H54 (cell line): ENCODE measurements around the gene ST6GAL1.
A peak's percentile ranks its signal among the peaks of the same experiment; 100 is the strongest.
"Not testable (repeated sequence)": the region's sequence is repeated elsewhere in the genome, so short reads cannot be mapped to it uniquely, and the experiment has no call there.

Experiments used
- DNase-seq: peaks from one replicate; pipeline ENCODE4 v3.0.0; 2011; ENCODE audit warnings: low spot score, mixed read lengths; ENCODE audit not compliant: insufficient read length
- FAIRE-seq: peaks from 3 replicates; lab custom pipeline; 2011; peaks lifted over from hg19 to GRCh38; lab: Jason Lieb, UNC
- POLR2A ChIP-seq: IDR thresholded peaks from 2 replicates; pipeline ENCODE4 v1.6.1; 2011; ENCODE audit warnings: low read depth, mild to moderate bottlenecking, low read length

The ST6GAL1 gene

DNA sequence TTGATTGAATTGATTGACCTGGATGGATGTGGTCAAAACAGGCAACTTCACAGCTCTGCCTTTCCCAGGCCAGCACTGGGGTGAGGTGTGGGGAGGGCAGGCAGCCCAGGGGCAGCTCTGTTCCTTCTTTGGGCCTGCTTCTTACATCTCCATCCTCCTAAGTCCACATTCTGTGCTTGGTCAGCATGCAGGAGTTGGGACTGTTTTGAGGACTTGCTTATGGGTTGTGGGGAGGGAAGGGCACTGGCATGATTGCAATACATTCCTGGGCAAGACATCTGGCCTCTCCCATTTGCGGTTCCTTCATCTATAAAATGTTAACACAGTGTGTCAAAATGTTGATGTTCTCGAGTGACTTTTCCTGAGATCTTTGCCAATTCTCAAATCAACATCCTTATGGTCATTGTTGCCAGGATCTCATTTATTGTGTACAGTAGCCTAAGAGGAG lies 84.1 kb downstream of the ST6GAL1 start:
- FAIRE-seq: no peak
- no peak for DNase-seq
- TF ChIP-seq POLR2A: no peak

DNA sequence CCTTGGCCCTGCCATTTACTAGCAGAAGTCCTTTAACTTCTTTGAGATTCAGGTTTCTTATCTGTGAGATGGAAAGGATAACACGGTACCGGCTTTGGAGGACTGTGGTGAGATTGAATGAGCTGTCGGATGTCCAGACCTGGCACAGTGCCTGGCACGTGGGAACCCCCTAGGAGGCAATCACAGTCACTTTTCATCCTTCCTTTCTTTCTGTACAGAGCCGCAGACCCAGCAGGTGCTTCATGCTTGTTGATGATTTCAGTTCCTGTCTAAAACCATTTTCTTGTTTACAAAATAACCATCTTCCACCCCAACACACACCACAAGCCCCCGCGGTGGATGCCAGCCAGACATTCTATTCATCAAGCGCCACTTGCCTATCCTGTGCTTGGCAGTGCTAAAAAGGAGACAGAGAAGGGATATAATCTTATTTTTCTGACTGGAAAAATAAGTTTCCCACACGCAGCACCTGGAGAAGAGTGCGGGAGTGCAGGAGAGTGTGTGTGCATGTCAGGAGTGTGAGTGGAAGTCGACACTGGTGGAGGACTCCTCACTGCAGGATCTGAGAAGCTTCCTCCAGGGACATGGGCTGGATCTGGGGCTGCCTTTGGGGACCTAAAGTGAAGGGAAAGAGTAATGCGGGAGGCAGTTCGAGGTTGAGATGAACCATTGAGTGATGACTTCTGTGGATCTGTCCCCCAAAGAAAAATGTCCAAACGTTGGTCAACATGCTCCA lies 85.7 kb downstream of the ST6GAL1 start:
- DNase-seq (no peak), FAIRE-seq (no peak)
- no peak for TF ChIP-seq POLR2A

DNA sequence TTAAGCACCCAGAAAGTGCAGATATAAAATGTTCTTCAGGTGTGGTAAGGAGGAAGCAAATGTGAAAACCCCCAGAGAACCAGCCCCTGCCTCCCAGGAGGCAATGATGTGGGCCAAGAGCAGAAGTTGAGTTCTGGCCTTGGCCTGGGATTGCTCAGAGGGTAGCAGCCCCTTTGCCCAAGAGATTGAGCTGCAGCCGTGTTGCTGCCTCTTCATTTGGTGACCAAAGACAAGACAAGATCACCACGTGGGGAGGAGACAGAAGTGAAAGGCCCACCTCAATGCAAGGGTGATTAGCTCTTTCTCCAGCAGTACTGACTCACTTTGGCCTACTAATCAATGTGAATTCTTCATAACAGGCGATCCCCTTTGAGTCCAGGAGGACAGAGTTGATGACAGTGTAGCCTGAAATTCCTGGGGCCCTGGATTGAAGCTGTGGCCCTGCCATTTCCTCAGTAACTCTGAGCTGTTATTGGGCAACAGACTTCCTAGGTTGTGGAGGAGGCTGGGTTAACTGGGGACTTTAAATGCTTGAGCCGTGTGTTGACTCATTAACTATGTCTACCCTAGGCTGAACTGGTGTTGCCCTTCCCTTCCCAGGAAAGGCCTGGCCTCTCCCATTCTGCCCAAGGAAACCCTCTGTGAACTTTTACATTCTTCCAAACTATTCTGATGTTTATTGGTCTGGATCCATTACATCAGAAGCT lies 86.5 kb downstream of the ST6GAL1 start:
- DNase-seq (peak; percentile 53), FAIRE-seq (peak; percentile 72)
- no peak for TF ChIP-seq POLR2A

DNA sequence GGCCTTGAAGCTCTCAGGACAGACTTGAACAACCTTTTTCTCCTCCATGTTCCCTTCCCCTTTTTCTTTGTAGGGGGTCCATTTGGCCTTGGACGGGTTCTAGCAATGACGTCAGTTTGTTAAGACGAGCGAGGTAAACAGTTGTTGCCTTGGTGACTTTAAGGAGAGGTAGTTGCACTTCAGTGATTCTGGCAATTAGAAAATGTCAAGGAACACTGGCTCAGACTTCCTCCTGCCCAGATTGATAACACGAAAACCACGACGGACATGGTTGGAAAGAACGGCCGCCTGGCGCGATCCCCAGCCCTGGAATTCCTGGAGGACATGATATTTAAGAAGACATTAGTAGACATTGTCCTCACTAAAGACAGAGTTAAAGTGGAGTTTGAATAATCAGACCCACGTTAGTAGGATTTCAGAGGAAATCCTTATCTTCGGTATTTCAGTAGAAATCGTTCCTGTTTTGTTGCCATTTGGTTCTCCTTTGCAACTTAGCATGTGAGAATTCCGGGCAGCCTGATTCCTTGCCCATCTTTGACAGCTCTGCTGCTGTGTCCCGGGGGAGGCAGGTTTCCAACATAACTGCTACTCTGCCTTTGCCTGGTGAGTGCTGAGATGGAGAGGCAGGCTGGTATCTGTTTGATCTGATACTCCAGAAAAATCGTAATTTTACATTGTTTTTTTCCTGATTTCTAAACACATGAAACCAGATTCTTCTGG lies 87.3 kb downstream of the ST6GAL1 start:
- FAIRE-seq (no peak), DNase-seq (no peak)
- TF ChIP-seq POLR2A: no peak

DNA sequence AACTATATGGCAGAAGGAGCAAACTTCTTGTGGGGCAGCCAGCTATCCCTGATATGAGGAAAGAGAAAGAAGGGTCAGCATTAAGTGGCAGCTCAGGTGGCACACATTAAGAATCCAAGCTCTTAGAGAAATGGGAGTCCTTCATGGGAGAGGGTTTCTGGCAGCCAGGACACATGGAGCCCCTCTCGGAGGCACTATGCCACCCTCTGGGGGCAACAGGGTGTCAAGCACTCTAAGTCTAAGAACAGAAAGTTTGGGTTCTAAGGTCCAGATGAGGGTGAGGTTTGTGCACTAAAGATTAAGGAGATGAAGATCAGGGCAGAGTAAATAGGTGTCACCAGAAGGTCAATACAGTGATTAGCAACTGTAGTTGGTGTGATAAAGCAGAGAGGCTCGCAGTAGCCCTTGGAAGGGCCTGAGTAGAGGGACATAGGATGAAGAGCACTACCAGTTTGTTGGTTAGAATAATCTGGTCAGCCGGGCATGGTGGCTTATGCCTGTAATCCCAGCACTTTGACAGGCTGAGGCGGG lies 89.3 kb downstream of the ST6GAL1 start:
- DNase-seq (no peak), FAIRE-seq (no peak)
- TF ChIP-seq POLR2A: no peak

DNA sequence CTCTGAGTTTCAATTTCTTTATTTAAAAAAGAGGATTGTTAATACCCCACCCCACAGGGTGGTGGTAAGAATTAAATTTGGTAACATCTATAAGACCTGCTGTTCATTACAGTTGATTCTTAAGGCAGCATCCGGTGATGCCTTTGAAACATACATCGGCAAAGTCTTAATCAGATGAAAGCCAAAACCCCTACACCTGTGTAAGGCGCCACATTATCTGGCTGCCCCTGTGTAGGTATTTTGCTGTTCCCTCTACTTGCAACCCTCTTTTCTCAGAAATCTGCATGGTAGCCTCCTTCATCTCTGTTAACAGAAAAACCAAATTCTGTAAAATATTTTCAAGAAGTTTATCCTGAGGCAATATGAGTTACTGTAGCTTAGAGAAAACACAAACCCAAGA lies 90.0 kb downstream of the ST6GAL1 start:
- no peak for TF ChIP-seq POLR2A
- no peak for DNase-seq
- FAIRE-seq: no peak

DNA sequence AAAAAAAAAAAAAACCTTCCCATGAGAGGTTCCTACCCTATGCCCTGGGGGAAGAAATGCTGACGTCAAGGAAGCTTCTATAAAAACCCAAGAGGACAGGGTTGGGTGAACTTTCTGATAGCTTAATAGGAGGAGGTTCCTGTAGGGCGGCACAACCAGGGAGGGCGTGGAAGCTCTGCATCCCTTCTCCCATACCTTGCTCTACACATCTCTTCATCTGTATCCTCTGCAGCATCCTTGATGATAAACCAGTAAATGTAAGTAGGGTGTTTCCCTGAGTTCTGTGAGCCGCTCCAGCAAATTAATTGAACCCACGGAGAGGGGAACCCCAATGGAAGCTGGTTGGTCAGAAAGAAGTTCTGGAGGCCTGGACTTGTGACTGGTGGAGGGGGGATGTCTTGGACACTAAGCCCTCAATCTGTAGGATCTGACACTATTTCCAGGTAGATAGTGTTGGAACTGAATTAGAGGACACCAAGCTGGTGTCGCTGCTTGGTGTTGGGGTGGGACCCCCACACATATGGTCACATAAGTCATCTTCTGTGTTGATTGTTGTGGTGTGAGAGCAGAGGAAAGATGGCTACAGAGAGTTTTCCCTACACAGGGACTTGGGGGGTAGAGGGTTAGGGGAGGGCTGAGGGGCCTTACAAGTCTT lies 91.5 kb downstream of the ST6GAL1 start:
- TF ChIP-seq POLR2A: no peak
- FAIRE-seq: no peak
- no peak for DNase-seq

DNA sequence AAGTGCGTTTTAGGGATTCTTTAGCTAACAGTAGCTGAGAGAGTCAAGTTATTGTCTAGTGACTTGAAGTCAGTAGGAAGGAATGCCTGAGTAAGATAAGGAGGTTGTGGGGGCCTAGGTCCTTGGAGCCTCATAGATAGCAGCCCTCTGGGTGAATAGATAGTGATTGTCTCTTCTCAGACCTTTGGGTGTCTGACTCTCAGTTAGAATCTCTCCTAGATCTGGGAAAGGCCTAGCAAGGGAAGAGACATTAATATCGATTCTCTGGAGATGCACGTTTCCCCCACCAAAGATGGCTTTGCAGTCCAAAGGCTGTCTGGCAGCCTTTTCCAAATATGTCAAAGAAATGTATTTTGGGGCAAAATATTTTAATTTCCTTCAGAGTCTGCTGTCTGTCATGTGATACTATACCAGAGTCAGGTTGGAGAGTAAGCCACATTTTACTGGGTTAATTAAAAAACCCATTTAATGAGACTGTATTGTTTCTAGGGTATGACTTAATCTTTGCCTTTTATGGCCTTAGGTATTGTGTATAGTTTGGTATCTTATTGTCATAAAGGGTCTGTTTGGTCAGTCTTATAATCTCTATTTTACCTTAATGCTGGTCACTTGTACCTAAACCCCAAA lies 92.2 kb downstream of the ST6GAL1 start:
- no peak for FAIRE-seq
- DNase-seq: no peak
- no peak for TF ChIP-seq POLR2A

DNA sequence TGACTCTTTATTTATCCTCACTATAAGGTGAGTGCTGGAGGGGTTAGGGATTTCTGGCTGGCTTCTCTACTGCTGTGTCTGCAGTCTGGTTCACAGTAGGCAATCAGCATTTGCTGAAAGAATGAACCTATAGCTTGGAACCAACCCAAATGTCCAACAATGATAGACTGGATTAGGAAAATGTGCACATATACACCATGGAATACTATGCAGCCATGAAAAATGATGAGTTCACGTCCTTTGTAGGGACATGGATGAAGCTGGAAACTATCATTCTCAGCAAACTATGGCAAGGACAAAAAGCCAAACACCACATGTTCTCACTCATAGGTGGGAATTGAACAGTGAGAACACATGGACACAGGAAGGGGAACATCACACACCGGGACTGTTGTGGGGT lies 93.0 kb downstream of the ST6GAL1 start:
- FAIRE-seq, DNase-seq: not testable (repeated sequence)

DNA sequence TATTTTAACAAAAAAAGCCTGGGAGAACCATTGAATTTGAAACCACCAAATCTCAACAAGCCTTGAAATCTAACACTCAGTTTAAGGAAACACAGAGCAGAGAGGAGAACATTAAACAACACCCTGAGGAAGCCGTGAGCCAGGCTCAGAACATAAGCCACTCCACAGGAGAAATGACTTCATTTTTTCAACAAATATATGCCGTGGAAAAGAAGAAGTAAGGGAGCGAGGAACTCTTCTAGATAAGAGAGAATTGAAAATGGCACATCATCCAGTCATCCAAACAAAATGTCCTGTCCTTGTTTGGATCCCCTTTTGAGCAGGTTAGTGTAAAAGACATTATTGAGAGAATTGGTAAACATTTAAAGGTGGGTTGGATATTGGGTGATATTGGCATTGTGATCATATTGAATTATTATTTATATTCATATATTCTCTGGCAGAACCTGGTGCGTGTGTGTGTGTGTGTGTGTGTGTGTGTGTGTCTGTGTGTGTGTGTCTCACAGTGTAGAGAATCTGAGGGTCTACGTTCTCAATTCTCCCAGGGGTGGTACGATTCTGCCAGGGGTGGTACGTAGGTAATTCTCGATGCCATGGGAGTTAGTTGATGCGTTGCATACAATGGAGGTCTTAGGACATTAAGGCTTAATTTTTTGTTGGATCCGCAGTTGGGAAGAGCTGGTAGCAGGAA lies 94.4 kb downstream of the ST6GAL1 start:
- DNase-seq: no peak
- FAIRE-seq: no peak
- no peak for TF ChIP-seq POLR2A

DNA sequence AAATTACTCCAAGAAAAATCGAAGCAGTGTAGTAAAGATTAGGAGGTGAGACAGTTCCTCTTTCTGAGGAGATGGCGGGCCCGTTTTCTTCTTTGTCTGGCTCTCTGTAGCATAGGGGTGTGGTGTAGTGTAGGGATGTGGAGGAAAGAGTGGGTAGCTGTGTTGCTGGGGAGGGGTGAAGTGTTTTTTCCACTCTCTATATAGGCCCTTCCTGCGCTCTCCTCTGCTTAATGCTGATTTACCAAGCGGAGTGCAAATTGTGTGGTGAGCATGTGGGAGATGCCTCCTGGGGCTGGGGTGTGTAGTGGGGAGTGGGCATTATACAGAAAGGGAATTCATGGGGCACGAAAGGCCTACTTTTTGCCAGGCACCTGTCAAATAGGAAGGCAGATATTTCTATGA lies 94.9 kb downstream of the ST6GAL1 start:
- no peak for DNase-seq
- no peak for FAIRE-seq

DNA sequence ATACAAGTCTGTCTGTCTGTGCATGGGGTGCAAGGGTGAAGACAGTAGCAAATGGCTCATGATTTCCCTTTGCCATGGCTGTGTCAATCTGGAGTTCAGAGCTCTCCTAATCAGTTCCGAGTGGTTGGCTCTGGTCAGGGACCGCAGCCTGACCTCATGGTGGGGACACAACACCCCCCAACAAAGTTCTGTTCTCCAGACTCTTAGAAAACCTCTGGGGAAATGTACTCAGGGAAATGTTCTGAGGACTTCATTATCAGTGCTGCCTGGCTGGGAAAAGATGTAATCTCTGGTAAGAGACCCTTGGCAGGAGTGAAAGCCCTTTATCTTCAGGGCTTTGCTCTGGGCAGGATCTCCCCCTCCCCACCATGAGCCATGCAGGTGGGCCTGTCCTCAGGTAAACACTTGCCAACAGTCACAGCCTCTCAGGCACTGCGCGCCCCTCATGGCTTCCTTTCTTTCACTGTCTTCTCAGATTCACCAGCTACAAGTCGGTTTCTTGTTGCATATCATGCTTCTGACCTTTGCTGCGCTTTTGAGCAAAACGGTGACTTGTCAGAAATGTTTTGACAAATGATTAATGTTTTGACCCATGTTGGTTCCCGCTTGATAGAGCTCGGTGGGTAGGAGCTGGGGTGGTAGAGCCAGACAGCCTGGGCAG lies 95.5 kb downstream of the ST6GAL1 start:
- DNase-seq (no peak), FAIRE-seq (no peak)
- no peak for TF ChIP-seq POLR2A

More for the DNA sequence above, 94.9 kb downstream of the ST6GAL1 start:
- TF ChIP-seq POLR2A: no peak
